Suprapubic skin (tissue), 4 donors: ENCODE data around the gene PARP16.

Source experiments
- CTCF ChIP-seq, 2 donors: fragments of 200-600 bp in 1 of 2; fragments of 450-650 bp in 1 of 2; sonication (generic) in 1 of 2; IDR thresholded peaks; one replicate each; pipeline ENCODE4 v1.5.1; 2016 to 2019; ENCODE audit warnings: antibody characterized with exemption in 2 of 2, mild to moderate bottlenecking in 1 of 2, moderate library complexity in 1 of 2
- EP300 ChIP-seq: sonication (generic); formaldehyde crosslinking; IDR thresholded peaks from one replicate; pipeline ENCODE4 v1.6.1; 2017; ENCODE audit warnings: antibody characterized with exemption
- POLR2AphosphoS5 ChIP-seq, 3 donors: sonication (generic); formaldehyde crosslinking; IDR thresholded peaks; one replicate each; pipeline ENCODE4 v1.6.1; 2017; ENCODE audit warnings: antibody characterized with exemption in 3 of 3

- TF ChIP-seq CTCF (IDR thresholded peaks at IDR 0.05) (no peak), POLR2AphosphoS5 (IDR thresholded peaks at IDR 0.05) (no peak), EP300 (no peak)
These were observed 43.5 kb upstream of the PARP16 start for GRCh38 chr15:65329984-65330735.
